Stimulated activated CD4-positive, alpha-beta T cell treated with anti-CD3 and anti-CD28 coated beads, Interleukin-1b, Interleukin-23, amount 100 ng/mL, for 24 hours (primary cell): ENCODE data around the gene IRF2.
"Not testable (repeated sequence)": the region's sequence is repeated elsewhere in the genome, so short reads cannot be mapped to it uniquely, and the experiment has no call there.

Experiments used
- DNase-seq, 4 experiments: peaks; one replicate each; pipeline ENCODE4 v3.0.0-alpha.2; 2020; ENCODE audit warnings: low read depth in 4 of 4, low spot score in 1 of 4

The IRF2 gene

GRCh38 chr4:184348311-184349233 lies 125.8 kb downstream of the IRF2 start:
- no peak for DNase-seq

- DNase-seq, result no peak
Observed at GRCh38 chr4:184347251-184348239, 126.8 kb downstream of the IRF2 start.

GRCh38 chr4:184346682-184347081 lies 127.7 kb downstream of the IRF2 start:
- no peak for DNase-seq

GRCh38 chr4:184346273-184346672 lies 128.1 kb downstream of the IRF2 start:
- not testable (repeated sequence) for DNase-seq

- no peak for DNase-seq
Observed at GRCh38 chr4:184345573-184345922, 128.8 kb downstream of the IRF2 start.

GRCh38 chr4:184344899-184345572 lies 129.3 kb downstream of the IRF2 start:
- DNase-seq, result no peak

GRCh38 chr4:184344435-184344834 lies 129.9 kb downstream of the IRF2 start:
- DNase-seq, result no peak

GRCh38 chr4:184343502-184344177 lies 130.7 kb downstream of the IRF2 start:
- peak in 2 of 4 experiments; percentile 27 to 29 for DNase-seq

- DNase-seq, result not testable (repeated sequence)
Observed at GRCh38 chr4:184342857-184343237, 131.5 kb downstream of the IRF2 start.

- no peak for DNase-seq
Observed at GRCh38 chr4:184342167-184342856, 132.0 kb downstream of the IRF2 start.

- not testable (repeated sequence) for DNase-seq
Observed at GRCh38 chr4:184339398-184340193, 134.8 kb downstream of the IRF2 start.

- no peak for DNase-seq
Observed at GRCh38 chr4:184337907-184338306, 136.4 kb downstream of the IRF2 start.
